Mesenchymal stem cell (in vitro differentiated cells and primary cell): ENCODE data around the gene WDFY3.
"Not testable (repeated sequence)": the region's sequence is repeated elsewhere in the genome, so short reads cannot be mapped to it uniquely, and the experiment has no call there.

Experiments
- DNase-seq: peaks from one replicate; pipeline ENCODE4 v3.0.0-alpha.2; 2013
- H2AFZ ChIP-seq: one replicate; pipeline ENCODE4 v1.6.1; 2013; ENCODE audit warnings: low read depth, mild to moderate bottlenecking, control low read depth, inconsistent platforms, low read length, moderate library complexity
- H2AK5ac ChIP-seq: 2 replicates; pipeline ENCODE4 v1.6.1; 2013; ENCODE audit warnings: low read length, moderate library complexity, mild to moderate bottlenecking, inconsistent platforms; ENCODE audit not compliant: severe bottlenecking
- H2BK120ac ChIP-seq: one replicate; pipeline ENCODE4 v1.6.1; 2013; ENCODE audit warnings: low read depth, mild to moderate bottlenecking, inconsistent platforms, low read length, moderate library complexity
- H2BK12ac ChIP-seq, 2 experiments: one replicate each; pipeline ENCODE4 v1.6.1; 2013; ENCODE audit warnings: inconsistent platforms in 2 of 2, low read length in 2 of 2, mild to moderate bottlenecking in 2 of 2, moderate library complexity in 2 of 2, control low read depth in 1 of 2
- H2BK15ac ChIP-seq: one replicate; pipeline ENCODE4 v1.6.1; 2013; ENCODE audit warnings: mild to moderate bottlenecking, low read depth, inconsistent platforms; ENCODE audit not compliant: poor library complexity, severe bottlenecking
- H2BK5ac ChIP-seq: 2 replicates; pipeline ENCODE4 v1.6.1; 2013; ENCODE audit warnings: low read depth, mild to moderate bottlenecking, low read length, control low read depth, inconsistent platforms; ENCODE audit not compliant: poor library complexity, severe bottlenecking
- H3K14ac ChIP-seq, 2 experiments: one replicate each; pipeline ENCODE4 v1.6.1; 2013; ENCODE audit warnings: inconsistent platforms in 2 of 2, low read length in 2 of 2, control low read depth in 1 of 2, mild to moderate bottlenecking in 1 of 2, moderate library complexity in 1 of 2
- H3K18ac ChIP-seq, 2 experiments: one replicate each; pipeline ENCODE4 v1.6.1; 2013; ENCODE audit warnings: inconsistent platforms in 2 of 2, low read length in 2 of 2, control low read depth in 1 of 2, low read depth in 1 of 2, mild to moderate bottlenecking in 1 of 2
- H3K23ac ChIP-seq, 2 experiments: one replicate each; pipeline ENCODE4 v1.6.1; 2013; ENCODE audit warnings: inconsistent platforms in 2 of 2, low read length in 2 of 2, mild to moderate bottlenecking in 2 of 2, moderate library complexity in 2 of 2, control low read depth in 1 of 2
- H3K27ac ChIP-seq: 2 replicates; pipeline ENCODE4 v1.5.1; 2013; ENCODE audit warnings: mild to moderate bottlenecking, moderate library complexity, low read length, control low read depth, inconsistent platforms; ENCODE audit not compliant: poor library complexity, severe bottlenecking
- H3K27me3 ChIP-seq, 2 experiments: 2 replicates each; pipeline versions ENCODE4 v1.6.1 to v1.7.0; 2013; ENCODE audit warnings: low read length in 2 of 2, mild to moderate bottlenecking in 2 of 2, moderate library complexity in 2 of 2, control low read depth in 1 of 2, inconsistent platforms in 1 of 2; ENCODE audit not compliant: control insufficient read depth in 1 of 2, insufficient read depth in 1 of 2
- H3K36me3 ChIP-seq, 2 experiments: 2 replicates each; pipeline versions ENCODE4 v1.6.1 to v1.7.0; 2013; ENCODE audit warnings: low read length in 2 of 2, control low read depth in 1 of 2, inconsistent platforms in 1 of 2, low read depth in 1 of 2, mild to moderate bottlenecking in 1 of 2; ENCODE audit not compliant: insufficient read depth in 2 of 2, control insufficient read depth in 1 of 2
- H3K4ac ChIP-seq, 2 experiments: one replicate each; pipeline ENCODE4 v1.6.1; 2013; ENCODE audit warnings: inconsistent platforms in 2 of 2, low read length in 2 of 2, mild to moderate bottlenecking in 2 of 2, moderate library complexity in 2 of 2, control low read depth in 1 of 2, low read depth in 1 of 2
- H3K4me1 ChIP-seq: 2 replicates; pipeline ENCODE4 v1.6.1; 2013; ENCODE audit warnings: low read depth, low read length, control low read depth; ENCODE audit not compliant: control insufficient read depth, insufficient read depth
- H3K4me2 ChIP-seq: 2 replicates; pipeline ENCODE4 v1.6.1; 2013; ENCODE audit warnings: low read length, mild to moderate bottlenecking, inconsistent platforms; ENCODE audit not compliant: poor library complexity, severe bottlenecking
- H3K4me3 ChIP-seq, 2 experiments: 2 replicates each; pipeline versions ENCODE4 v1.5.1 to v1.7.0; 2013; ENCODE audit warnings: low read length in 2 of 2, mild to moderate bottlenecking in 2 of 2, control low read depth in 1 of 2, low read depth in 1 of 2; ENCODE audit not compliant: insufficient read depth in 1 of 2
- H3K79me1 ChIP-seq: replicated peaks from 2 replicates; pipeline ENCODE4 v1.6.1; 2013; ENCODE audit warnings: mild to moderate bottlenecking, control low read depth, low read length, inconsistent platforms; ENCODE audit not compliant: poor library complexity, severe bottlenecking
- H3K9ac ChIP-seq: 2 replicates; pipeline ENCODE4 v1.7.0; 2013; ENCODE audit warnings: mild to moderate bottlenecking, low read length, moderate library complexity
- H3K9me3 ChIP-seq: 2 replicates; pipeline ENCODE4 v1.7.0; 2013; ENCODE audit warnings: mild to moderate bottlenecking, low read length; ENCODE audit not compliant: control insufficient read depth
- H4K8ac ChIP-seq: one replicate; pipeline ENCODE4 v1.6.1; 2013; ENCODE audit warnings: inconsistent platforms, mild to moderate bottlenecking, low read length, moderate library complexity
- H4K91ac ChIP-seq: one replicate; pipeline ENCODE4 v1.6.1; 2013; ENCODE audit warnings: mild to moderate bottlenecking, low read length, inconsistent platforms
- whole genome bisulfite sequencing: methylation state at CpG from one replicate; pipeline ENCODE4 v1.1.7; 2013; ENCODE audit warnings: mixed read lengths; 5-methylcytosine and 5-hydroxymethylcytosine counted together

The WDFY3 gene

GRCh38 chr4:84808332-84808731, 158.2 kb downstream of the WDFY3 start:
- Histone ChIP-seq H2BK120ac (no peak overlapping the region), H3K4ac (no peak overlapping the region), H3K36me3 (peaks cover 6 to 42% of the 10 kb centered on the region in 2 experiments), H2BK5ac (no peak overlapping the region), H4K8ac (no peak overlapping the region), H3K4me2 (no peak overlapping the region), H3K27me3 (no peaks in the 10 kb centered on the region), H3K23ac (no peak overlapping the region), H3K27ac (no peak overlapping the region), H3K4me1 (no peaks in the 10 kb centered on the region), H2BK12ac (no peak overlapping the region), H4K91ac (no peak overlapping the region), H3K14ac (no peak overlapping the region), H3K79me1 (peaks cover 7% of the 10 kb centered on the region), H3K4me3 (no peak overlapping the region), H3K9me3 (no peaks in the 10 kb centered on the region), H2BK15ac (no peak overlapping the region), H3K9ac (no peak overlapping the region), H2AK5ac (no peak overlapping the region), H3K18ac (no peak overlapping the region), H2AFZ (no peak overlapping the region)
- WGBS, result 100% methylated on average over 1 of the region's 2 CpGs
- no peak for DNase-seq

- H3K4me3 ChIP-seq, H3K9me3 ChIP-seq, H3K9ac ChIP-seq, H3K4ac ChIP-seq, H4K8ac ChIP-seq, H2BK120ac ChIP-seq, DNase-seq, H2BK15ac ChIP-seq, H2AFZ ChIP-seq, H3K27me3 ChIP-seq, H4K91ac ChIP-seq, H3K4me2 ChIP-seq, H2BK12ac ChIP-seq, H3K18ac ChIP-seq, H3K23ac ChIP-seq, H3K27ac ChIP-seq, H3K79me1 ChIP-seq, H3K14ac ChIP-seq, H2BK5ac ChIP-seq, H2AK5ac ChIP-seq, H3K4me1 ChIP-seq: not testable (repeated sequence)
- peaks cover 17 to 59% of the 10 kb centered on the region in 2 experiments for H3K36me3 ChIP-seq
- 100% methylated on average over 10 of the region's 11 CpGs for WGBS
Observed at GRCh38 chr4:84806541-84806940, 159.9 kb downstream of the WDFY3 start.

- peaks cover 19 to 67% of the 10 kb centered on the region in 2 experiments for H3K36me3 ChIP-seq
- H2BK120ac ChIP-seq, result no peak overlapping the region
- no peak overlapping the region for H2BK5ac ChIP-seq
- peak; percentile 22 for DNase-seq
- H2BK15ac ChIP-seq, result no peak overlapping the region
- H4K8ac ChIP-seq, result no peak overlapping the region
- no peak overlapping the region for H4K91ac ChIP-seq
- H3K4me3 ChIP-seq, result no peak overlapping the region
- H3K9ac ChIP-seq, result peak overlapping the region; percentile 77
- H3K9me3 ChIP-seq, result no peaks in the 10 kb centered on the region
- H3K27ac ChIP-seq, result no peak overlapping the region
- no peak overlapping the region for H3K23ac ChIP-seq
- no peak overlapping the region for H2AK5ac ChIP-seq
- H3K4me1 ChIP-seq, result no peaks in the 10 kb centered on the region
- H3K14ac ChIP-seq, result no peak overlapping the region
- H3K27me3 ChIP-seq, result no peaks in the 10 kb centered on the region
- no peak overlapping the region for H3K18ac ChIP-seq
- H2AFZ ChIP-seq, result no peak overlapping the region
- H3K4ac ChIP-seq, result no peak overlapping the region
- 93% methylated on average over 4 of the region's 4 CpGs for WGBS
- peaks cover 9% of the 10 kb centered on the region for H3K79me1 ChIP-seq
- no peak overlapping the region for H3K4me2 ChIP-seq
- H2BK12ac ChIP-seq, result no peak overlapping the region
Observed at GRCh38 chr4:84804136-84804535, 162.4 kb downstream of the WDFY3 start.

GRCh38 chr4:84803720-84804119, 162.8 kb downstream of the WDFY3 start:
- no peak overlapping the region for H2BK12ac ChIP-seq
- DNase-seq, result no peak

More at GRCh38 chr4:84803720-84804119, 162.8 kb downstream of the WDFY3 start:
- Histone ChIP-seq H2BK5ac (no peak overlapping the region), H3K27me3 (no peaks in the 10 kb centered on the region), H4K91ac (no peak overlapping the region), H2BK15ac (no peak overlapping the region), H3K4me3 (no peak overlapping the region), H3K18ac (no peak overlapping the region), H3K9me3 (no peaks in the 10 kb centered on the region), H2BK120ac (no peak overlapping the region), H3K9ac (peak overlapping the region; percentile 77), H3K36me3 (peaks cover 19 to 64% of the 10 kb centered on the region in 2 experiments), H3K14ac (no peak overlapping the region), H3K4ac (no peak overlapping the region), H3K27ac (no peak overlapping the region), H2AK5ac (no peak overlapping the region), H2AFZ (no peak overlapping the region), H3K4me1 (no peaks in the 10 kb centered on the region), H4K8ac (no peak overlapping the region), H3K23ac (no peak overlapping the region), H3K4me2 (no peak overlapping the region), H3K79me1 (peaks cover 7% of the 10 kb centered on the region)
- WGBS, result 100% methylated on average over 1 of the region's 1 CpG
